ENCODE data around the gene TMPRSS6. TPM values are rescaled to one million over a fixed set of nuclear protein-coding genes. Genes with fewer than 3 reads are reported as not detected.

Gene TMPRSS6
- total RNA-seq, 1 donor from 2014 or later: 0.53 TPM

GRCh38 chr22:37097346-37097745 is 12.2 kb downstream of the TMPRSS6 start:
- Histone ChIP-seq H3K9me3 (no peaks in the 10 kb centered on the region), H3K27me3 (ENCODE audit: low read depth) (peaks cover 31% of the 10 kb centered on the region), H3K36me3 (no peaks in the 10 kb centered on the region), H3K4me3 (no peak overlapping the region), H3K4me1 (peaks cover 5% of the 10 kb centered on the region), H3K27ac (no peak overlapping the region)
- no peak for TF ChIP-seq CTCF (IDR thresholded peaks at IDR 0.05)
- no peak for ATAC-seq
- intact Hi-C loops (cut with DNase I): no loop called here
- no peak for DNase-seq

- intact Hi-C loops (cut with DNase I): no loop called here
- Histone ChIP-seq H3K27me3 (ENCODE audit: low read depth) (peaks cover 31% of the 10 kb centered on the region), H3K27ac (no peak overlapping the region), H3K9me3 (no peaks in the 10 kb centered on the region), H3K4me1 (peaks cover 6% of the 10 kb centered on the region), H3K4me3 (no peak overlapping the region), H3K36me3 (no peaks in the 10 kb centered on the region)
- TF ChIP-seq CTCF (IDR thresholded peaks at IDR 0.05): no peak
- ATAC-seq (no peak), DNase-seq (no peak)
Measured at GRCh38 chr22:37095113-37095512, 14.4 kb downstream of the TMPRSS6 start.

GRCh38 chr22:37094239-37094638 is 15.3 kb downstream of the TMPRSS6 start:
- H3K9me3 ChIP-seq: no peaks in the 10 kb centered on the region
- H3K4me3 ChIP-seq: no peak overlapping the region
- ATAC-seq (no peak), DNase-seq (no peak)
- no peaks in the 10 kb centered on the region for H3K36me3 ChIP-seq
- intact Hi-C loops (cut with DNase I): no loop called here
- H3K27me3 ChIP-seq (ENCODE audit: low read depth): peaks cover 31% of the 10 kb centered on the region
- H3K27ac ChIP-seq: no peak overlapping the region
- H3K4me1 ChIP-seq: peaks cover 5% of the 10 kb centered on the region
- no peak for TF ChIP-seq CTCF (IDR thresholded peaks at IDR 0.05)

GRCh38 chr22:37092997-37093396 is 16.5 kb downstream of the TMPRSS6 start:
- H3K9me3 ChIP-seq: no peaks in the 10 kb centered on the region
- TF ChIP-seq CTCF (IDR thresholded peaks at IDR 0.05): no peak
- H3K4me3 ChIP-seq: no peak overlapping the region
- H3K36me3 ChIP-seq: no peaks in the 10 kb centered on the region
- no peak overlapping the region for H3K27ac ChIP-seq
- ATAC-seq (no peak), DNase-seq (no peak)
- intact Hi-C loops (cut with DNase I): no loop called here
- peaks cover 31% of the 10 kb centered on the region for H3K27me3 ChIP-seq (ENCODE audit: low read depth)
- peaks cover 5% of the 10 kb centered on the region for H3K4me1 ChIP-seq

- Histone ChIP-seq H3K4me1 (peaks cover 5% of the 10 kb centered on the region), H3K9me3 (no peaks in the 10 kb centered on the region), H3K36me3 (no peaks in the 10 kb centered on the region), H3K27ac (no peak overlapping the region), H3K4me3 (no peak overlapping the region), H3K27me3 (ENCODE audit: low read depth) (peaks cover 26% of the 10 kb centered on the region)
- DNase-seq (no peak), ATAC-seq (peak in 1 of 2 donors; percentile 64)
- intact Hi-C loops (cut with DNase I): no loop called here
- TF ChIP-seq CTCF (IDR thresholded peaks at IDR 0.05): no peak
Measured at GRCh38 chr22:37091994-37092393, 17.5 kb downstream of the TMPRSS6 start.
